Mammary epithelial cell (primary cell): ENCODE data around the gene CHID1.

Experiments
- EZH2 ChIP-seq: IDR thresholded peaks from 2 replicates; pipeline ENCODE4 v1.6.1; 2012; ENCODE audit warnings: low read length, inconsistent platforms, borderline replicate concordance
- TF ChIP-seq, protein P1 (sequence below), 2 donors: IDR thresholded peaks in 1 of 2; conservative IDR thresholded peaks in 1 of 2; 2 replicates each; pipeline ENCODE4 v1.5.1; 2011 to 2012; ENCODE audit warnings: inconsistent platforms in 2 of 2, low read length in 2 of 2, mild to moderate bottlenecking in 2 of 2, control low read depth in 1 of 2, low read depth in 1 of 2; ENCODE audit not compliant: insufficient read depth in 1 of 2; ENCODE audit errors: extremely low read depth in 1 of 2

- TF ChIP-seq, protein P1, sequence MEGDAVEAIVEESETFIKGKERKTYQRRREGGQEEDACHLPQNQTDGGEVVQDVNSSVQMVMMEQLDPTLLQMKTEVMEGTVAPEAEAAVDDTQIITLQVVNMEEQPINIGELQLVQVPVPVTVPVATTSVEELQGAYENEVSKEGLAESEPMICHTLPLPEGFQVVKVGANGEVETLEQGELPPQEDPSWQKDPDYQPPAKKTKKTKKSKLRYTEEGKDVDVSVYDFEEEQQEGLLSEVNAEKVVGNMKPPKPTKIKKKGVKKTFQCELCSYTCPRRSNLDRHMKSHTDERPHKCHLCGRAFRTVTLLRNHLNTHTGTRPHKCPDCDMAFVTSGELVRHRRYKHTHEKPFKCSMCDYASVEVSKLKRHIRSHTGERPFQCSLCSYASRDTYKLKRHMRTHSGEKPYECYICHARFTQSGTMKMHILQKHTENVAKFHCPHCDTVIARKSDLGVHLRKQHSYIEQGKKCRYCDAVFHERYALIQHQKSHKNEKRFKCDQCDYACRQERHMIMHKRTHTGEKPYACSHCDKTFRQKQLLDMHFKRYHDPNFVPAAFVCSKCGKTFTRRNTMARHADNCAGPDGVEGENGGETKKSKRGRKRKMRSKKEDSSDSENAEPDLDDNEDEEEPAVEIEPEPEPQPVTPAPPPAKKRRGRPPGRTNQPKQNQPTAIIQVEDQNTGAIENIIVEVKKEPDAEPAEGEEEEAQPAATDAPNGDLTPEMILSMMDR (conservative IDR thresholded peaks at IDR 0.05 in 1 of 2, IDR thresholded peaks at IDR 0.05 in 1 of 2; ENCODE audit: extremely low read depth in 1 of 2, insufficient read depth in 1 of 2, low read depth in 1 of 2, low read length in 2 of 2): no peak
- no peak for TF ChIP-seq EZH2
Measured at GRCh38 chr11:837189-837989, 73.2 kb downstream of the CHID1 start.
